Naive thymus-derived CD4-positive, alpha-beta T cell (primary cell): ENCODE results near the gene CINP. TPM values are rescaled to one million over a fixed set of nuclear protein-coding genes. Genes with fewer than 3 reads are reported as not detected.
"Not testable (repeated sequence)": the region's sequence is repeated elsewhere in the genome, so short reads cannot be mapped to it uniquely, and the experiment has no call there.

Source experiments
- ATAC-seq: fragments of 150-1000 bp; cut with Tn5 transposase; 2 replicates; pipeline ENCODE4 v1.10.0; 2021; ENCODE audit warnings: mild to moderate bottlenecking, moderate library complexity
- CTCF ChIA-PET: fragments of 350-600 bp; sonication (Branson Sonifier 250); formaldehyde crosslinking; loops from one replicate; lab custom pipeline; 2021; ENCODE audit warnings: antibody characterized with exemption; lab: Charles Lee
- POLR2A ChIA-PET: fragments of 350-600 bp; sonication (Branson Sonifier 250); formaldehyde crosslinking; loops from one replicate; lab custom pipeline; 2021; ENCODE audit warnings: antibody characterized with exemption, inconsistent platforms; lab: Charles Lee
- DNase-seq, 9 donors: peaks; one replicate each; pipeline versions ENCODE4 v3.0.0 to v3.0.0-alpha.2; 2020 to 2022; ENCODE audit warnings: mixed read lengths in 1 of 9
- H3K27ac ChIP-seq: one replicate; pipeline ENCODE4 v1.7.0; 2013; ENCODE audit warnings: mild to moderate bottlenecking, low read depth, low read length, moderate library complexity
- H3K27me3 ChIP-seq, 2 donors: one replicate each; pipeline ENCODE4 v1.7.0; 2013; ENCODE audit warnings: low read length in 2 of 2, mild to moderate bottlenecking in 2 of 2, moderate library complexity in 2 of 2; ENCODE audit not compliant: control insufficient read depth in 2 of 2, insufficient read depth in 2 of 2
- H3K36me3 ChIP-seq, 3 experiments: 1 replicate in 2 of 3; 2 replicates in 1 of 3; pipeline ENCODE4 v1.7.0; 2013; ENCODE audit warnings: low read length in 3 of 3, mild to moderate bottlenecking in 3 of 3, moderate library complexity in 1 of 3; ENCODE audit not compliant: insufficient read depth in 3 of 3, control insufficient read depth in 2 of 3
- H3K4me1 ChIP-seq, 2 donors: one replicate each; pipeline ENCODE4 v1.7.0; 2013; ENCODE audit warnings: low read length in 2 of 2, mild to moderate bottlenecking in 2 of 2, moderate library complexity in 1 of 2; ENCODE audit not compliant: control insufficient read depth in 2 of 2, insufficient read depth in 2 of 2
- H3K4me3 ChIP-seq: 2 replicates; pipeline ENCODE4 v1.7.0; 2013; ENCODE audit warnings: mild to moderate bottlenecking, low read length
- H3K9me3 ChIP-seq, 3 experiments: 1 replicate in 2 of 3; 2 replicates in 1 of 3; pipeline ENCODE4 v1.7.0; 2013; ENCODE audit warnings: low read length in 3 of 3; ENCODE audit not compliant: control insufficient read depth in 2 of 3
- H3K27ac Mint-ChIP-seq, 9 donors: one replicate each; pipeline ENCODE4 v1.8.0; 2020 to 2022; ENCODE audit warnings: mixed read lengths in 9 of 9, mild to moderate bottlenecking in 8 of 9, moderate library complexity in 5 of 9, inconsistent platforms in 2 of 9
- H3K27me3 Mint-ChIP-seq, 5 donors: one replicate each; pipeline ENCODE4 v1.8.0; 2021 to 2022; ENCODE audit warnings: mixed read lengths in 5 of 5, mild to moderate bottlenecking in 1 of 5
- H3K36me3 Mint-ChIP-seq, 5 donors: one replicate each; pipeline ENCODE4 v1.8.0; 2020 to 2022; ENCODE audit warnings: mixed read lengths in 5 of 5, mild to moderate bottlenecking in 3 of 5, inconsistent platforms in 1 of 5
- H3K4me1 Mint-ChIP-seq, 7 donors: one replicate each; pipeline ENCODE4 v1.8.0; 2020 to 2022; ENCODE audit warnings: mixed read lengths in 7 of 7, mild to moderate bottlenecking in 3 of 7, inconsistent platforms in 1 of 7
- H3K4me3 Mint-ChIP-seq, 10 donors: one replicate each; pipeline ENCODE4 v1.8.0; 2020 to 2022; ENCODE audit warnings: mild to moderate bottlenecking in 10 of 10, mixed read lengths in 10 of 10, moderate library complexity in 6 of 10, inconsistent platforms in 2 of 10
- H3K9me3 Mint-ChIP-seq, 11 donors: one replicate each; pipeline ENCODE4 v1.8.0; 2020 to 2022; ENCODE audit warnings: mixed read lengths in 11 of 11, mild to moderate bottlenecking in 4 of 11, inconsistent platforms in 1 of 11, moderate library complexity in 1 of 11
- intact Hi-C, 2 donors: fragments of 100-400 bp; cut with micrococcal nuclease; formaldehyde crosslinking; loops; one replicate each; pipeline ENCODE4 v1.15.1; 2023
- polyA plus RNA-seq, 2 donors: library from polyadenylated mRNA; unstranded; fragments of 300-500 nt; fragmentation: Illumina TruSeq; gene quantifications; one replicate each; pipeline ENCODE4 v1.2.3, GENCODE V29; 2021
- total RNA-seq, 6 experiments: library from RNA in 5 of 6; stranded (reverse) in 5 of 6; gene quantifications; 1 replicate in 5 of 6; 2 replicates in 1 of 6; pipeline ENCODE4 v1.2.3 and lab custom pipeline; 2021 to 2026

CINP gene
- total and polyA plus RNA-seq, 7 experiments from 2014 or later: 16.8 to 57.2 (median 33.6) TPM

- CTCF ChIA-PET: no interaction called here
- Mint-ChIP-seq H3K4me3 (no peak overlapping the region), H3K9me3 (no peaks in the 10 kb centered on the region), H3K36me3 (peaks cover 4 to 25% (median 8%) of the 10 kb centered on the region in 5 donors), H3K27ac (no peak overlapping the region), H3K27me3 (no peaks in the 10 kb centered on the region), H3K4me1 (peaks cover 0 to 7% (median 4%) of the 10 kb centered on the region in 7 donors)
- POLR2A ChIA-PET: no interaction called here
- peaks cover 0 to 36% (median 8%) of the 10 kb centered on the region in 3 experiments for H3K36me3 ChIP-seq
- H3K27ac ChIP-seq: no peak overlapping the region
- no peak for ATAC-seq
- DNase-seq: no peak
- no peaks in the 10 kb centered on the region for H3K4me1 ChIP-seq
- H3K9me3 ChIP-seq: no peaks in the 10 kb centered on the region
- intact Hi-C loops: no loop called here
- no peaks in the 10 kb centered on the region for H3K27me3 ChIP-seq
- no peak overlapping the region for H3K4me3 ChIP-seq
Measured at GRCh38 chr14:102330806-102331205, 31.9 kb downstream of the CINP start.

- POLR2A ChIA-PET, CTCF ChIA-PET, H3K27me3 ChIP-seq, H3K4me1 ChIP-seq, H3K4me1 Mint-ChIP-seq, H3K4me3 ChIP-seq, intact Hi-C loops, H3K27me3 Mint-ChIP-seq, ATAC-seq, H3K9me3 ChIP-seq, DNase-seq, H3K9me3 Mint-ChIP-seq, H3K4me3 Mint-ChIP-seq, H3K27ac ChIP-seq, H3K27ac Mint-ChIP-seq: not testable (repeated sequence)
- H3K36me3 Mint-ChIP-seq: peaks cover 3 to 22% (median 8%) of the 10 kb centered on the region in 5 donors
- peaks cover 0 to 27% (median 4%) of the 10 kb centered on the region in 3 experiments for H3K36me3 ChIP-seq
Measured at GRCh38 chr14:102329381-102329780, 33.3 kb downstream of the CINP start.

- H3K4me3 Mint-ChIP-seq: no peak overlapping the region
- peak overlapping the region in 1 of 9 donors; percentile 32 for H3K27ac Mint-ChIP-seq
- ChIA-PET POLR2A (interaction anchor here (0.7 to 1.2 kb wide), 2 partner anchors 10 to 37 kb away, joined by 3 read pairs; no protein-coding TSS in a partner anchor), CTCF (no interaction called here)
- H3K9me3 Mint-ChIP-seq: no peaks in the 10 kb centered on the region
- Histone ChIP-seq H3K4me3 (no peak overlapping the region), H3K4me1 (no peaks in the 10 kb centered on the region), H3K9me3 (no peaks in the 10 kb centered on the region), H3K27ac (no peak overlapping the region), H3K36me3 (peaks cover 0 to 11% (median 7%) of the 10 kb centered on the region in 3 experiments), H3K27me3 (no peaks in the 10 kb centered on the region)
- DNase-seq (no peak), ATAC-seq (no peak)
- peaks cover 0 to 19% (median 11%) of the 10 kb centered on the region in 7 donors for H3K4me1 Mint-ChIP-seq
- H3K27me3 Mint-ChIP-seq: no peaks in the 10 kb centered on the region
- H3K36me3 Mint-ChIP-seq: peaks cover 0 to 7% (median 4%) of the 10 kb centered on the region in 5 donors
- intact Hi-C loops: no loop called here
Measured at GRCh38 chr14:102326583-102326982, 36.1 kb downstream of the CINP start.

- no peak for ATAC-seq
- Histone ChIP-seq H3K4me1 (peaks cover under 1% of the 10 kb centered on the region in 2 donors), H3K36me3 (peaks cover 0 to 10% (median 7%) of the 10 kb centered on the region in 3 experiments), H3K4me3 (no peak overlapping the region), H3K9me3 (no peaks in the 10 kb centered on the region), H3K27me3 (no peaks in the 10 kb centered on the region), H3K27ac (no peak overlapping the region)
- ChIA-PET CTCF (no interaction called here), POLR2A (interaction anchor here (0.7 kb wide), 1 partner anchor 38 kb away, joined by 3 read pairs; no protein-coding TSS in a partner anchor)
- Mint-ChIP-seq H3K9me3 (no peaks in the 10 kb centered on the region), H3K4me3 (no peak overlapping the region), H3K36me3 (peaks cover 0 to 5% (median 4%) of the 10 kb centered on the region in 5 donors), H3K27ac (peak overlapping the region in 2 of 9 donors; percentile 2 to 32), H3K4me1 (peaks cover 1 to 26% (median 11%) of the 10 kb centered on the region in 7 donors), H3K27me3 (no peaks in the 10 kb centered on the region)
- intact Hi-C loops: no loop called here
- no peak for DNase-seq
Measured at GRCh38 chr14:102325791-102326345, 36.8 kb downstream of the CINP start.

GRCh38 chr14:102323102-102323501, 39.6 kb downstream of the CINP start:
- ATAC-seq (no peak), DNase-seq (peak in 2 of 9 donors; percentile 14 to 27)
- intact Hi-C loops: no loop called here
- Histone ChIP-seq H3K9me3 (no peaks in the 10 kb centered on the region), H3K27me3 (no peaks in the 10 kb centered on the region), H3K4me3 (no peak overlapping the region), H3K36me3 (peaks cover 0 to 10% (median 7%) of the 10 kb centered on the region in 3 experiments), H3K4me1 (peaks cover 19 to 20% of the 10 kb centered on the region in 2 donors), H3K27ac (no peak overlapping the region)
- CTCF ChIA-PET: interaction anchor here (0.6 kb wide), 2 partner anchors 127 to 192 kb away, joined by 3 to 4 read pairs; no protein-coding TSS in a partner anchor
- Mint-ChIP-seq H3K36me3 (peaks cover 0 to 5% (median 4%) of the 10 kb centered on the region in 5 donors), H3K27ac (peak overlapping the region in 6 of 9 donors; percentile 4 to 81 (median 58)), H3K27me3 (no peaks in the 10 kb centered on the region), H3K4me1 (peaks cover 15 to 47% (median 29%) of the 10 kb centered on the region in 7 donors), H3K4me3 (peak overlapping the region in 2 of 10 donors; percentile 36 to 66), H3K9me3 (no peaks in the 10 kb centered on the region)
- POLR2A ChIA-PET: interaction anchor here (0.5 kb wide), 1 partner anchor 105 kb away, joined by 5 read pairs; no protein-coding TSS in a partner anchor

- Mint-ChIP-seq H3K9me3 (peaks cover 0 to 8% (median 0%) of the 10 kb centered on the region in 11 donors), H3K4me1 (peaks cover 17 to 61% (median 42%) of the 10 kb centered on the region in 7 donors), H3K27ac (peak overlapping the region in 8 of 9 donors; percentile 4 to 95 (median 71)), H3K36me3 (peaks cover 0 to 5% (median 4%) of the 10 kb centered on the region in 5 donors), H3K27me3 (peaks cover 0 to 2% (median 0%) of the 10 kb centered on the region in 5 donors), H3K4me3 (peak overlapping the region in 7 of 10 donors; percentile 6 to 99 (median 36))
- Histone ChIP-seq H3K9me3 (no peaks in the 10 kb centered on the region), H3K4me3 (no peak overlapping the region), H3K27me3 (no peaks in the 10 kb centered on the region), H3K36me3 (peaks cover 0 to 10% (median 7%) of the 10 kb centered on the region in 3 experiments), H3K4me1 (peaks cover 29 to 30% of the 10 kb centered on the region in 2 donors), H3K27ac (peak overlapping the region; percentile 25)
- ChIA-PET CTCF (interaction anchor here (0.5 to 2.0 kb wide), 4 partner anchors 17 to 1076 kb away, joined by 4 to 5 read pairs (median 5); partner anchors contain the start of gene MOK), POLR2A (interaction anchor here (0.7 kb wide), 1 partner anchor 173 kb away, joined by 3 read pairs; no protein-coding TSS in a partner anchor)
- intact Hi-C loops: no loop called here
- ATAC-seq: no peak
- no peak for DNase-seq
Measured at GRCh38 chr14:102321456-102322422, 41.0 kb downstream of the CINP start.
